Measurements from ENCODE around the gene WNT2. TPM values are rescaled to one million over a fixed set of nuclear protein-coding genes. Genes with fewer than 3 reads are reported as not detected.

Gene WNT2
- total RNA-seq, 1 donor: under 0.01 TPM

DNA sequence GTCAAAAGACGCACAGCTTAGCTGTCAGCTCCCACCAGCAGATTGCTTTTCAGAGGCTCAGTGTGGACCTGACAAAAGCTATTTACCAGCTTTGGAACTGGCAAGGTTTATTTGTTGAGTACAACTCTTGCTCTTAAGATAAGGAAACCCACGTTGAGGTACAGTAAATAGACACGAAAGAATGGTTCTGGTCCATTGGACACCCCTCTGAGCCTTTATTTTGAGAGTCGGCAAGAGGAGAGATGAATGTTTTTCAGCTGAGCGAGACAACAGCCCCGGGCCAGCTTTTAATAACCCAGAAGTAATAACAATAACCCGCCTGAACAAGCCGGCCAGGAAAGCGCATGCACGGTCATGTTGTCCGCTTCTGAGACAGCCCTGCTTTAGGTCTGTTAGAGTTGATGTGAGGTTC lies 49.0 kb downstream of the WNT2 start:
- H3K36me3 ChIP-seq (ENCODE audit: insufficient read depth, low read length): no peaks in the 10 kb centered on the region
- H3K27me3 ChIP-seq (ENCODE audit: insufficient read depth, low read length): no peaks in the 10 kb centered on the region
- no peak overlapping the region for H2AFZ ChIP-seq (ENCODE audit: low read length)
- no peaks in the 10 kb centered on the region for H4K20me1 ChIP-seq (ENCODE audit: insufficient read depth, low read length)
- H3K27ac ChIP-seq (ENCODE audit: low read depth, low read length): no peak overlapping the region
- peaks cover 19% of the 10 kb centered on the region for H3K4me1 ChIP-seq (ENCODE audit: insufficient read depth, low read length)
- no peaks in the 10 kb centered on the region for H3K9me3 ChIP-seq (ENCODE audit: low read depth, low read length)
- H3K4me3 ChIP-seq (ENCODE audit: insufficient read depth, low read length): no peak overlapping the region
- no peak for DNase-seq (ENCODE audit: insufficient read length, low spot score, missing footprints)
- no peak overlapping the region for H3K4me2 ChIP-seq (ENCODE audit: insufficient read depth, low read length)
- no peaks in the 10 kb centered on the region for H3K79me2 ChIP-seq (ENCODE audit: insufficient read depth, low read length)
- TF ChIP-seq, protein P1, sequence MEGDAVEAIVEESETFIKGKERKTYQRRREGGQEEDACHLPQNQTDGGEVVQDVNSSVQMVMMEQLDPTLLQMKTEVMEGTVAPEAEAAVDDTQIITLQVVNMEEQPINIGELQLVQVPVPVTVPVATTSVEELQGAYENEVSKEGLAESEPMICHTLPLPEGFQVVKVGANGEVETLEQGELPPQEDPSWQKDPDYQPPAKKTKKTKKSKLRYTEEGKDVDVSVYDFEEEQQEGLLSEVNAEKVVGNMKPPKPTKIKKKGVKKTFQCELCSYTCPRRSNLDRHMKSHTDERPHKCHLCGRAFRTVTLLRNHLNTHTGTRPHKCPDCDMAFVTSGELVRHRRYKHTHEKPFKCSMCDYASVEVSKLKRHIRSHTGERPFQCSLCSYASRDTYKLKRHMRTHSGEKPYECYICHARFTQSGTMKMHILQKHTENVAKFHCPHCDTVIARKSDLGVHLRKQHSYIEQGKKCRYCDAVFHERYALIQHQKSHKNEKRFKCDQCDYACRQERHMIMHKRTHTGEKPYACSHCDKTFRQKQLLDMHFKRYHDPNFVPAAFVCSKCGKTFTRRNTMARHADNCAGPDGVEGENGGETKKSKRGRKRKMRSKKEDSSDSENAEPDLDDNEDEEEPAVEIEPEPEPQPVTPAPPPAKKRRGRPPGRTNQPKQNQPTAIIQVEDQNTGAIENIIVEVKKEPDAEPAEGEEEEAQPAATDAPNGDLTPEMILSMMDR (IDR thresholded peaks at IDR 0.05; ENCODE audit: extremely low read depth, low read depth, low read length): no peak

DNA sequence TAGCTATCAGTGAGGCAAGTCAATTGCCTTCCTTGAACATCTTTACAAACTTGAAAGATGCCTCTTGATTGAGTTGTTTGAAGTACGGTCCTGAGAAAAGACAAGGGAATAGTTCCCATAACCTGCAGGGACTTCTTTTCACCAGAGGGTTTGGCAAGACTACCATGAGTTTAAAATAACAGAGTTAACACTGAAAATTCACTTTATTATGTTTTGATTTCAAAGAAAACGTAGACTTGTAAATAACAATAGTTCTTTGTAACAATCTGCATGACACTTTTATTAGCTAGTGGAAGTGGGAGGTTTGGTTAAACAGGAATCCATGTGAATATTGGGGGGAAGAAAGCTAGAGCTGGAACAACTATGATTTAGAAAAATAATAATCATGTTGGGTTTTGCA lies 49.5 kb downstream of the WNT2 start:
- no peak for DNase-seq (ENCODE audit: insufficient read length, low spot score, missing footprints)
- TF ChIP-seq, protein P1 (IDR thresholded peaks at IDR 0.05; ENCODE audit: extremely low read depth, low read depth, low read length): no peak
- no peaks in the 10 kb centered on the region for H4K20me1 ChIP-seq (ENCODE audit: insufficient read depth, low read length)
- H3K36me3 ChIP-seq (ENCODE audit: insufficient read depth, low read length): no peaks in the 10 kb centered on the region
- H3K27ac ChIP-seq (ENCODE audit: low read depth, low read length): no peak overlapping the region
- H2AFZ ChIP-seq (ENCODE audit: low read length): no peak overlapping the region
- H3K4me1 ChIP-seq (ENCODE audit: insufficient read depth, low read length): peaks cover 19% of the 10 kb centered on the region
- no peaks in the 10 kb centered on the region for H3K79me2 ChIP-seq (ENCODE audit: insufficient read depth, low read length)
- H3K27me3 ChIP-seq (ENCODE audit: insufficient read depth, low read length): no peaks in the 10 kb centered on the region
- no peak overlapping the region for H3K4me3 ChIP-seq (ENCODE audit: insufficient read depth, low read length)
- H3K9me3 ChIP-seq (ENCODE audit: low read depth, low read length): no peaks in the 10 kb centered on the region
- no peak overlapping the region for H3K4me2 ChIP-seq (ENCODE audit: insufficient read depth, low read length)

DNA sequence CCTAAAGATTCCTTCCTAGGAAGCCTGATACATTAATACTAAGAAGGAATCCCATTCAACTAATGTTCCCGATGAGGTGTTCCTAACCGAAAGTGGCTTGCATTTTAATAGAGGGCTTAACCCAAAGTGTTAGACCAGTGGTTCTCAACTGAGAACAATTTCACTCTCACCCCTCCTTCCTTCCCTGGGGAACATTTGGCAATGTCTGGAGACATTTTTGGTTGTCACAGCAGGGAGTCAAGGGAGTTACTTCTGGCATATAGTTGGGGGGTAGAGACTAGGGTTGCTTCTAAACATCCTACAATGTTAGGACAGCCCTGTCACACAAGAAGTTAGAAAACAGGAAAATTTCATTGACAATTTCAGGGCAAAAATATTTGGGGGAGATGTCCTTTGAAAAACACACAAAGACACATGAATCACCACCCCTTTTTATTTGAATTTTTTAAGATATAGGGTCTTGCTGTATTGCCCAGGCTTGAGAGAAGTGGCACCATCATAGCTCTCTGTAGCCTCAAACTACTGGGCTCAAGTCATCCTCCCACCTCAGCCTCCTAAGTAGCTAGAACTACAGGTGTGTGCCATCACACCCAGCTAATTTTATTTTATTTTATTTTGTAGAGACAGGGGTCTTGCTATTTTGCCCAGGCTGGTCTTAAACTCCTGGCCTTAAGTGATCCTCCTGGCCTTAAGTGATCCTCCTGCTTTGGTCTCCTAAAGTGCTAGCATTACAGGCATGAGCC lies 50.7 kb downstream of the WNT2 start:
- no peak overlapping the region for H3K4me3 ChIP-seq (ENCODE audit: insufficient read depth, low read length)
- no peak for DNase-seq (ENCODE audit: insufficient read length, low spot score, missing footprints)
- H3K36me3 ChIP-seq (ENCODE audit: insufficient read depth, low read length): no peaks in the 10 kb centered on the region
- H3K79me2 ChIP-seq (ENCODE audit: insufficient read depth, low read length): no peaks in the 10 kb centered on the region
- TF ChIP-seq, protein P1 (IDR thresholded peaks at IDR 0.05; ENCODE audit: extremely low read depth, low read depth, low read length): no peak
- no peak overlapping the region for H2AFZ ChIP-seq (ENCODE audit: low read length)
- no peak overlapping the region for H3K27ac ChIP-seq (ENCODE audit: low read depth, low read length)
- H3K4me1 ChIP-seq (ENCODE audit: insufficient read depth, low read length): peaks cover 19% of the 10 kb centered on the region
- no peaks in the 10 kb centered on the region for H3K27me3 ChIP-seq (ENCODE audit: insufficient read depth, low read length)
- H3K4me2 ChIP-seq (ENCODE audit: insufficient read depth, low read length): no peak overlapping the region
- no peaks in the 10 kb centered on the region for H3K9me3 ChIP-seq (ENCODE audit: low read depth, low read length)
- H4K20me1 ChIP-seq (ENCODE audit: insufficient read depth, low read length): no peaks in the 10 kb centered on the region

DNA sequence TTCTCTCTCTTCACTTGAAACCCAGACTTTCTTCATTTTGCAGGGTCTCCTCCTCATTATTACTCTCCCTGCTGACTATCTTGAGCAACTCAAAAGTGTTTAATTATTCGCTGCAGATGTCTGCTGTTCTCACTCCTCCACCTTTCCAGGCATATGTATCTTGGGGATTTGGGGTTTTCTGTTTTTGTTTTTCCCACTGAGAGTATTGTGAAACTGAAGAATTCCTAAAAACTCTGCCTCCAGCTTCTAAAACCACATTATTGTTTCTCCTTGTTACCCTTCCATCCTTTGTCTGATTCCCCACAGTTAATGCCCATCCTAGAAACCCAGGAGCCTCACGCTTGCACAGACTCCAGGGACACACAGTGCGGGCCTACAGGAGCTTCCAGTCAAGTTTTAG lies 51.3 kb downstream of the WNT2 start:
- no peak overlapping the region for H2AFZ ChIP-seq (ENCODE audit: low read length)
- no peaks in the 10 kb centered on the region for H3K9me3 ChIP-seq (ENCODE audit: low read depth, low read length)
- no peaks in the 10 kb centered on the region for H4K20me1 ChIP-seq (ENCODE audit: insufficient read depth, low read length)
- TF ChIP-seq, protein P1 (IDR thresholded peaks at IDR 0.05; ENCODE audit: extremely low read depth, low read depth, low read length): no peak
- H3K4me1 ChIP-seq (ENCODE audit: insufficient read depth, low read length): peaks cover 19% of the 10 kb centered on the region
- no peak overlapping the region for H3K4me3 ChIP-seq (ENCODE audit: insufficient read depth, low read length)
- no peaks in the 10 kb centered on the region for H3K27me3 ChIP-seq (ENCODE audit: insufficient read depth, low read length)
- no peak overlapping the region for H3K4me2 ChIP-seq (ENCODE audit: insufficient read depth, low read length)
- H3K36me3 ChIP-seq (ENCODE audit: insufficient read depth, low read length): no peaks in the 10 kb centered on the region
- no peak for DNase-seq (ENCODE audit: insufficient read length, low spot score, missing footprints)
- no peak overlapping the region for H3K27ac ChIP-seq (ENCODE audit: low read depth, low read length)
- H3K79me2 ChIP-seq (ENCODE audit: insufficient read depth, low read length): no peaks in the 10 kb centered on the region
